ELR (cell line): Measurements from ENCODE around the gene KLF1.
A peak's percentile ranks its signal among the peaks of the same experiment; 100 is the strongest.
"Not testable (repeated sequence)": the region's sequence is repeated elsewhere in the genome, so short reads cannot be mapped to it uniquely, and the experiment has no call there.

Experiments
- DNase-seq: peaks from one replicate; pipeline ENCODE4 v3.0.0-alpha.2; 2015; ENCODE audit warnings: low read depth

The KLF1 gene

GRCh38 chr19:12890787-12891552 is 4.0 kb upstream of the KLF1 start, which contains the start of gene GCDH:
GCDH (plus strand) TSS chr19:12891160; CDS start chr19:12891305, 145 bp downstream.
- peak; percentile 100 for DNase-seq

- not testable (repeated sequence) for DNase-seq
These were observed 3.3 kb upstream of the KLF1 start for GRCh38 chr19:12890299-12890786.

GRCh38 chr19:12888006-12888603 is 1.1 kb upstream of the KLF1 start:
- DNase-seq: no peak

GRCh38 chr19:12886651-12886968 is 391 bp downstream of the KLF1 start:
- DNase-seq: no peak

- no peak for DNase-seq
These were observed 1.0 kb downstream of the KLF1 start for GRCh38 chr19:12885749-12886650.

GRCh38 chr19:12884926-12885748 is 1.9 kb downstream of the KLF1 start:
- peak; percentile 47 for DNase-seq

- no peak for DNase-seq
These were observed 2.4 kb downstream of the KLF1 start for GRCh38 chr19:12884627-12884925.

- no peak for DNase-seq
These were observed 2.8 kb downstream of the KLF1 start for GRCh38 chr19:12884202-12884601.

GRCh38 chr19:12882589-12882988 is 4.4 kb downstream of the KLF1 start:
- DNase-seq: no peak

- peak; percentile 93 for DNase-seq
These were observed 5.7 kb downstream of the KLF1 start, which contains the start of gene DNASE2 for GRCh38 chr19:12881172-12881808. DNASE2 (minus strand) TSS chr19:12881449; CDS start chr19:12881375, 74 bp downstream.

- DNase-seq: peak; percentile 40
These were observed 6.3 kb downstream of the KLF1 start for GRCh38 chr19:12880551-12881171.

- DNase-seq: no peak
These were observed 11.9 kb downstream of the KLF1 start for GRCh38 chr19:12875086-12875485.

GRCh38 chr19:12873891-12874745 is 12.9 kb downstream of the KLF1 start:
- no peak for DNase-seq

- peak; percentile 63 for DNase-seq
These were observed 13.8 kb downstream of the KLF1 start for GRCh38 chr19:12872941-12873890.

GRCh38 chr19:12872255-12872654 is 14.7 kb downstream of the KLF1 start:
- no peak for DNase-seq

GRCh38 chr19:12871681-12872080 is 15.3 kb downstream of the KLF1 start:
- no peak for DNase-seq

- DNase-seq: no peak
These were observed 18.4 kb downstream of the KLF1 start for GRCh38 chr19:12868540-12869112.
